ENCODE measurements around the gene KAZALD1.

Gene KAZALD1

GRCh38 chr10:101095004-101095403 is 33.2 kb downstream of the KAZALD1 start:
- H3K4me1 ChIP-seq (ENCODE audit: control insufficient read depth, low read depth, low read length) = no peaks in the 10 kb centered on the region
- H2BK120ac ChIP-seq (ENCODE audit: low read depth, low read length) = no peak overlapping the region
- no peak overlapping the region for H2BK15ac ChIP-seq (replicated peaks; ENCODE audit: low read depth)
- H3K79me2 ChIP-seq (ENCODE audit: control insufficient read depth, insufficient read depth, low read length) = no peaks in the 10 kb centered on the region
- no peak overlapping the region for H3K27ac ChIP-seq (ENCODE audit: low read depth, low read length)
- no peak overlapping the region for H3K4ac ChIP-seq (ENCODE audit: low read depth, low read length)
- H3K9ac ChIP-seq (ENCODE audit: low read length) = no peak overlapping the region
- H3K79me1 ChIP-seq (ENCODE audit: low read length) = no peaks in the 10 kb centered on the region
- no peak overlapping the region for H3K4me2 ChIP-seq (ENCODE audit: low read length)
- H2AK5ac ChIP-seq (ENCODE audit: low read length) = no peak overlapping the region
- H3K18ac ChIP-seq (ENCODE audit: low read length) = no peak overlapping the region
- no peak overlapping the region for H2BK5ac ChIP-seq (ENCODE audit: low read length)
- H4K8ac ChIP-seq (ENCODE audit: low read depth, low read length) = no peak overlapping the region
- DNase-seq = no peak
- H3K4me3 ChIP-seq (ENCODE audit: low read length) = no peak overlapping the region
- H3K56ac ChIP-seq (ENCODE audit: low read length) = peak overlapping the region; percentile 3
- no CpG with 5 or more reads among the region's 6 CpGs for WGBS (ENCODE audit: extremely low coverage, insufficient coverage, low lambda C conversion rate)
- no peak overlapping the region for H4K5ac ChIP-seq (ENCODE audit: low read length)
- H3K27me3 ChIP-seq (ENCODE audit: insufficient read depth, low read length, poor library complexity) = no peaks in the 10 kb centered on the region
- H3K23ac ChIP-seq (ENCODE audit: low read length) = no peak overlapping the region
- no peaks in the 10 kb centered on the region for H3K36me3 ChIP-seq (ENCODE audit: control insufficient read depth, insufficient read depth, low read length)

GRCh38 chr10:101095550-101096213 is 33.9 kb downstream of the KAZALD1 start:
- Histone ChIP-seq H3K4me1 (ENCODE audit: control insufficient read depth, low read depth, low read length) (no peaks in the 10 kb centered on the region), H3K56ac (ENCODE audit: low read length) (no peak overlapping the region), H3K4me2 (ENCODE audit: low read length) (no peak overlapping the region), H3K23ac (ENCODE audit: low read length) (no peak overlapping the region), H3K79me1 (ENCODE audit: low read length) (no peaks in the 10 kb centered on the region), H3K18ac (ENCODE audit: low read length) (no peak overlapping the region), H3K79me2 (ENCODE audit: control insufficient read depth, insufficient read depth, low read length) (no peaks in the 10 kb centered on the region), H2AK5ac (ENCODE audit: low read length) (no peak overlapping the region), H2BK5ac (ENCODE audit: low read length) (no peak overlapping the region), H3K4me3 (ENCODE audit: low read length) (no peak overlapping the region), H3K27ac (ENCODE audit: low read depth, low read length) (no peak overlapping the region), H2BK120ac (ENCODE audit: low read depth, low read length) (no peak overlapping the region), H3K27me3 (ENCODE audit: insufficient read depth, low read length, poor library complexity) (no peaks in the 10 kb centered on the region), H4K5ac (ENCODE audit: low read length) (no peak overlapping the region), H3K4ac (ENCODE audit: low read depth, low read length) (no peak overlapping the region), H4K8ac (ENCODE audit: low read depth, low read length) (no peak overlapping the region), H3K36me3 (ENCODE audit: control insufficient read depth, insufficient read depth, low read length) (no peaks in the 10 kb centered on the region), H3K9ac (ENCODE audit: low read length) (no peak overlapping the region), H2BK15ac (replicated peaks; ENCODE audit: low read depth) (no peak overlapping the region)
- DNase-seq = peak; percentile 99
- no CpG with 5 or more reads among the region's 7 CpGs for WGBS (ENCODE audit: extremely low coverage, insufficient coverage, low lambda C conversion rate)

GRCh38 chr10:101096378-101096777 is 34.6 kb downstream of the KAZALD1 start:
- Histone ChIP-seq H3K27me3 (ENCODE audit: insufficient read depth, low read length, poor library complexity) (no peaks in the 10 kb centered on the region), H4K5ac (ENCODE audit: low read length) (no peak overlapping the region), H3K79me2 (ENCODE audit: control insufficient read depth, insufficient read depth, low read length) (no peaks in the 10 kb centered on the region), H2BK5ac (ENCODE audit: low read length) (no peak overlapping the region), H3K4ac (ENCODE audit: low read depth, low read length) (no peak overlapping the region), H2AK5ac (ENCODE audit: low read length) (no peak overlapping the region), H3K4me2 (ENCODE audit: low read length) (no peak overlapping the region), H3K4me1 (ENCODE audit: control insufficient read depth, low read depth, low read length) (no peaks in the 10 kb centered on the region), H3K79me1 (ENCODE audit: low read length) (no peaks in the 10 kb centered on the region), H3K4me3 (ENCODE audit: low read length) (no peak overlapping the region), H4K8ac (ENCODE audit: low read depth, low read length) (no peak overlapping the region), H3K56ac (ENCODE audit: low read length) (no peak overlapping the region), H3K18ac (ENCODE audit: low read length) (no peak overlapping the region), H3K9ac (ENCODE audit: low read length) (no peak overlapping the region), H3K23ac (ENCODE audit: low read length) (no peak overlapping the region), H2BK120ac (ENCODE audit: low read depth, low read length) (no peak overlapping the region), H3K27ac (ENCODE audit: low read depth, low read length) (no peak overlapping the region), H2BK15ac (replicated peaks; ENCODE audit: low read depth) (no peak overlapping the region), H3K36me3 (ENCODE audit: control insufficient read depth, insufficient read depth, low read length) (no peaks in the 10 kb centered on the region)
- no peak for DNase-seq
- no CpG with 5 or more reads among the region's 4 CpGs for WGBS (ENCODE audit: extremely low coverage, insufficient coverage, low lambda C conversion rate)

GRCh38 chr10:101097881-101098280 is 36.1 kb downstream of the KAZALD1 start:
- Histone ChIP-seq H3K4ac (ENCODE audit: low read depth, low read length) (no peak overlapping the region), H3K79me2 (ENCODE audit: control insufficient read depth, insufficient read depth, low read length) (no peaks in the 10 kb centered on the region), H2AK5ac (ENCODE audit: low read length) (no peak overlapping the region), H3K36me3 (ENCODE audit: control insufficient read depth, insufficient read depth, low read length) (no peaks in the 10 kb centered on the region), H3K4me1 (ENCODE audit: control insufficient read depth, low read depth, low read length) (no peaks in the 10 kb centered on the region), H2BK120ac (ENCODE audit: low read depth, low read length) (no peak overlapping the region), H4K5ac (ENCODE audit: low read length) (no peak overlapping the region), H3K56ac (ENCODE audit: low read length) (no peak overlapping the region), H2BK15ac (replicated peaks; ENCODE audit: low read depth) (no peak overlapping the region), H3K27me3 (ENCODE audit: insufficient read depth, low read length, poor library complexity) (no peaks in the 10 kb centered on the region), H3K4me3 (ENCODE audit: low read length) (no peak overlapping the region), H4K8ac (ENCODE audit: low read depth, low read length) (no peak overlapping the region), H3K4me2 (ENCODE audit: low read length) (no peak overlapping the region), H3K23ac (ENCODE audit: low read length) (no peak overlapping the region), H3K79me1 (ENCODE audit: low read length) (no peaks in the 10 kb centered on the region), H2BK5ac (ENCODE audit: low read length) (no peak overlapping the region), H3K27ac (ENCODE audit: low read depth, low read length) (no peak overlapping the region), H3K18ac (ENCODE audit: low read length) (no peak overlapping the region), H3K9ac (ENCODE audit: low read length) (no peak overlapping the region)
- no CpG with 5 or more reads among the region's 4 CpGs for WGBS (ENCODE audit: extremely low coverage, insufficient coverage, low lambda C conversion rate)
- DNase-seq = peak; percentile 71

DNA sequence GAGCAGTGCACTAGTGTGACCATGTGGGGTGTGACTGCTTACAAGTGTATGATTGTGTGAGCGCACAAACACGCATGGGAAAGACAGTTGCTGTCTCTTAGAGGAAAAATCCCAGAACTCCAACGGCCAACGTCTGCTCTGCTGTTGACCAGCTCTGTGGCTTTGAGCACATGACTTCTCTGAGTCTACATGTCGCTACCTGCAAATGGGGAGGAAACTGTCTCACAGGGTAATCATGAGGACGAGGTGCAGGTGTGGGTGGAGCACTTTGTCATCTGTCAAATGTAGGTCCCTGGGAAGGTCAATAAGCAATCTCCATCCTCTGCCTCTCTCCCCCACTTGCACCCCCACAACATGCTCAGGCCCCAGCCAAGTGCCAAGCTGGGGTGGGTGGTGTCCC is 38.1 kb downstream of the KAZALD1 start:
- DNase-seq = no peak
- no peak overlapping the region for H3K4ac ChIP-seq (ENCODE audit: low read depth, low read length)
- no peak overlapping the region for H4K5ac ChIP-seq (ENCODE audit: low read length)
- no peaks in the 10 kb centered on the region for H3K79me1 ChIP-seq (ENCODE audit: low read length)
- no peaks in the 10 kb centered on the region for H3K36me3 ChIP-seq (ENCODE audit: control insufficient read depth, insufficient read depth, low read length)
- no peaks in the 10 kb centered on the region for H3K79me2 ChIP-seq (ENCODE audit: control insufficient read depth, insufficient read depth, low read length)
- H3K4me3 ChIP-seq (ENCODE audit: low read length) = no peak overlapping the region
- H3K23ac ChIP-seq (ENCODE audit: low read length) = no peak overlapping the region
- no peak overlapping the region for H2BK15ac ChIP-seq (replicated peaks; ENCODE audit: low read depth)
- no peak overlapping the region for H3K4me2 ChIP-seq (ENCODE audit: low read length)
- no peak overlapping the region for H3K9ac ChIP-seq (ENCODE audit: low read length)
- no peak overlapping the region for H3K18ac ChIP-seq (ENCODE audit: low read length)
- H3K27ac ChIP-seq (ENCODE audit: low read depth, low read length) = no peak overlapping the region
- H3K27me3 ChIP-seq (ENCODE audit: insufficient read depth, low read length, poor library complexity) = no peaks in the 10 kb centered on the region
- H4K8ac ChIP-seq (ENCODE audit: low read depth, low read length) = no peak overlapping the region
- H2BK5ac ChIP-seq (ENCODE audit: low read length) = no peak overlapping the region
- no peak overlapping the region for H2BK120ac ChIP-seq (ENCODE audit: low read depth, low read length)
- H2AK5ac ChIP-seq (ENCODE audit: low read length) = no peak overlapping the region
- H3K56ac ChIP-seq (ENCODE audit: low read length) = no peak overlapping the region
- H3K4me1 ChIP-seq (ENCODE audit: control insufficient read depth, low read depth, low read length) = no peaks in the 10 kb centered on the region
- no CpG with 5 or more reads among the region's 6 CpGs for WGBS (ENCODE audit: extremely low coverage, insufficient coverage, low lambda C conversion rate)

GRCh38 chr10:101101372-101101881 is 39.6 kb downstream of the KAZALD1 start:
- WGBS (ENCODE audit: extremely low coverage, insufficient coverage, low lambda C conversion rate) = no CpG with 5 or more reads among the region's 4 CpGs
- no peak overlapping the region for H4K8ac ChIP-seq (ENCODE audit: low read depth, low read length)
- no peaks in the 10 kb centered on the region for H3K79me2 ChIP-seq (ENCODE audit: control insufficient read depth, insufficient read depth, low read length)
- no peak overlapping the region for H3K23ac ChIP-seq (ENCODE audit: low read length)
- H2AK5ac ChIP-seq (ENCODE audit: low read length) = no peak overlapping the region
- no peak overlapping the region for H3K56ac ChIP-seq (ENCODE audit: low read length)
- no peak overlapping the region for H2BK5ac ChIP-seq (ENCODE audit: low read length)
- H3K4me2 ChIP-seq (ENCODE audit: low read length) = no peak overlapping the region
- no peak overlapping the region for H3K18ac ChIP-seq (ENCODE audit: low read length)
- H3K27me3 ChIP-seq (ENCODE audit: insufficient read depth, low read length, poor library complexity) = no peaks in the 10 kb centered on the region
- H3K9ac ChIP-seq (ENCODE audit: low read length) = no peak overlapping the region
- no peak overlapping the region for H2BK15ac ChIP-seq (replicated peaks; ENCODE audit: low read depth)
- no peak for DNase-seq
- H3K79me1 ChIP-seq (ENCODE audit: low read length) = no peaks in the 10 kb centered on the region
- H3K27ac ChIP-seq (ENCODE audit: low read depth, low read length) = no peak overlapping the region
- H3K4me1 ChIP-seq (ENCODE audit: control insufficient read depth, low read depth, low read length) = no peaks in the 10 kb centered on the region
- no peak overlapping the region for H3K4ac ChIP-seq (ENCODE audit: low read depth, low read length)
- no peaks in the 10 kb centered on the region for H3K36me3 ChIP-seq (ENCODE audit: control insufficient read depth, insufficient read depth, low read length)
- H4K5ac ChIP-seq (ENCODE audit: low read length) = no peak overlapping the region
- H2BK120ac ChIP-seq (ENCODE audit: low read depth, low read length) = no peak overlapping the region
- H3K4me3 ChIP-seq (ENCODE audit: low read length) = no peak overlapping the region
